ENCODE data around the gene RRAS2. TPM values are rescaled to one million over a fixed set of nuclear protein-coding genes. Genes with fewer than 3 reads are reported as not detected.
A peak's percentile ranks its signal among the peaks of the same experiment; 100 is the strongest.

Gene RRAS2
- total and polyA plus RNA-seq, 2 of the 4 experiments (the other 2 are of a cell fraction), result 85.5 to 106 TPM

DNA sequence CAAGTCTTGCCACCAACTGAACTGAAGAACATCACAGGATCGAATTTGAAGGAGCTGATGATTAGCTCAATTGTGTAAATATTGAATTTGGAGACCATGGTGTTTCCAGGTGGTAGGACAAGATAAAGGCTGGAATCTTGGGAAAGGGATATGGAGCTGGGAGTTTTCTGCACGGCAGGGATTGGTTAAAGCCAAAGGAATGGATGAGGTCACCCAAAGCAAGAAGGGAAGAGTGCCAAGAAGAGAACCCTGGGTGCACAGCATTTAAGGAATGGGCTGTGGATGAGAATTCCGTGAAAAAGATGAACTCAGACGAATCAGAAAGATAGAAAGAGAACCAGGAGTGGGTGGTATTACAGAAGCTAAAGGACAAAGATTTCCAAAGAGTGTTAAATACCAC is 29.4 kb upstream of the RRAS2 start:
- H3K4me1 ChIP-seq (ENCODE audit: control insufficient read depth, insufficient read depth, low read length), result no peaks in the 10 kb centered on the region
- intact Hi-C loops (cut with micrococcal nuclease) (no loop called here), in situ Hi-C loops (cut with MboI; ENCODE audit: low sequenced_read_pairs) (no loop called here), dilution Hi-C loops (cut with HindIII; ENCODE audit: low sequenced_read_pairs, unreplicated experiment) (no loop called here)
- ATAC-seq (ENCODE audit: low read depth) (no peak), DNase-seq (peak; percentile 51)
- H4K20me1 ChIP-seq (ENCODE audit: insufficient read depth, low read length), result no peaks in the 10 kb centered on the region
- H3K27ac ChIP-seq (ENCODE audit: insufficient read depth, low read length), result no peak overlapping the region
- 67% methylated on average over 2 of the region's 4 CpGs; no CpG with 5 or more reads in 1 of the 2 experiments for WGBS, 2 experiments (ENCODE audit: extremely low coverage in 2 of 2, insufficient read length in 1 of 2)
- H2BK5ac ChIP-seq (ENCODE audit: low read depth, low read length, poor library complexity, severe bottlenecking), result no peak overlapping the region
- no peaks in the 10 kb centered on the region for H3K36me3 ChIP-seq (ENCODE audit: control insufficient read depth, insufficient read depth, low read length)
- no peak overlapping the region for H2AFZ ChIP-seq (replicated peaks; ENCODE audit: low read length, poor library complexity)
- H3K4ac ChIP-seq (ENCODE audit: low read depth, low read length), result no peak overlapping the region
- H3K14ac ChIP-seq (replicated peaks; ENCODE audit: low read depth, low read length), result no peak overlapping the region
- ChIA-PET CTCF (no interaction called here), POLR2A (ENCODE audit: unreplicated experiment) (no interaction called here)
- no peak overlapping the region for H2BK120ac ChIP-seq (ENCODE audit: low read depth, low read length)
- H2AK9ac ChIP-seq (replicated peaks; ENCODE audit: low read depth, low read length, poor library complexity), result no peak overlapping the region
- H4K91ac ChIP-seq (ENCODE audit: insufficient read depth, low read depth, low read length), result no peak overlapping the region
- H3K18ac ChIP-seq (ENCODE audit: low read depth, low read length), result no peak overlapping the region
- H3K4me2 ChIP-seq (ENCODE audit: low read depth, low read length), result no peak overlapping the region
- H3K23ac ChIP-seq (ENCODE audit: low read depth, low read length), result no peak overlapping the region
- H3K4me3 ChIP-seq (ENCODE audit: insufficient read depth, low read depth, low read length), result no peak overlapping the region
- no peak overlapping the region for H2AK5ac ChIP-seq (ENCODE audit: low read depth, low read length)
- H4K8ac ChIP-seq (ENCODE audit: low read depth in 2 of 2, low read length in 2 of 2), result no peak overlapping the region
- no peaks in the 10 kb centered on the region for H3K79me1 ChIP-seq (ENCODE audit: low read depth in 1 of 2, low read length in 2 of 2)
- H4K5ac ChIP-seq (ENCODE audit: low read depth, low read length), result no peak overlapping the region
- no peaks in the 10 kb centered on the region for H3K27me3 ChIP-seq (ENCODE audit: control insufficient read depth, insufficient read depth, low read length)
- no peak for TF ChIP-seq CHD1 (IDR thresholded peaks at IDR 0.05; ENCODE audit: low read depth, low read length)
- no peak for TF ChIP-seq USF2 (IDR thresholded peaks at IDR 0.05; ENCODE audit: low read depth, low read length)
- TF ChIP-seq POLR2A (IDR thresholded peaks at IDR 0.05; ENCODE audit: low read depth, low read length), result no peak
- TF ChIP-seq MXI1 (IDR thresholded peaks at IDR 0.05; ENCODE audit: borderline replicate concordance, low read depth, low read length), result no peak
- TF ChIP-seq SMC3 (IDR thresholded peaks at IDR 0.05; ENCODE audit: low read depth, low read length), result no peak
- no peak for TF ChIP-seq FOS (IDR thresholded peaks at IDR 0.05; ENCODE audit: low read depth, low read length)
- no peak for TF ChIP-seq BHLHE40 (IDR thresholded peaks at IDR 0.05; ENCODE audit: low read depth, low read length)
- no peak for TF ChIP-seq RFX5 (IDR thresholded peaks at IDR 0.05; ENCODE audit: low read depth, low read length)
- TF ChIP-seq NFE2L2 (IDR thresholded peaks at IDR 0.05; ENCODE audit: low read depth, low read length), result no peak
- TF ChIP-seq, protein P1, sequence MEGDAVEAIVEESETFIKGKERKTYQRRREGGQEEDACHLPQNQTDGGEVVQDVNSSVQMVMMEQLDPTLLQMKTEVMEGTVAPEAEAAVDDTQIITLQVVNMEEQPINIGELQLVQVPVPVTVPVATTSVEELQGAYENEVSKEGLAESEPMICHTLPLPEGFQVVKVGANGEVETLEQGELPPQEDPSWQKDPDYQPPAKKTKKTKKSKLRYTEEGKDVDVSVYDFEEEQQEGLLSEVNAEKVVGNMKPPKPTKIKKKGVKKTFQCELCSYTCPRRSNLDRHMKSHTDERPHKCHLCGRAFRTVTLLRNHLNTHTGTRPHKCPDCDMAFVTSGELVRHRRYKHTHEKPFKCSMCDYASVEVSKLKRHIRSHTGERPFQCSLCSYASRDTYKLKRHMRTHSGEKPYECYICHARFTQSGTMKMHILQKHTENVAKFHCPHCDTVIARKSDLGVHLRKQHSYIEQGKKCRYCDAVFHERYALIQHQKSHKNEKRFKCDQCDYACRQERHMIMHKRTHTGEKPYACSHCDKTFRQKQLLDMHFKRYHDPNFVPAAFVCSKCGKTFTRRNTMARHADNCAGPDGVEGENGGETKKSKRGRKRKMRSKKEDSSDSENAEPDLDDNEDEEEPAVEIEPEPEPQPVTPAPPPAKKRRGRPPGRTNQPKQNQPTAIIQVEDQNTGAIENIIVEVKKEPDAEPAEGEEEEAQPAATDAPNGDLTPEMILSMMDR (conservative IDR thresholded peaks at IDR 0.05; ENCODE audit: low read depth, low read length), result no peak
- H2BK15ac ChIP-seq (ENCODE audit: low read depth, low read length), result no peak overlapping the region
- BruUV-seq (replicated peaks), result no TSS peak
- no peak overlapping the region for H2BK20ac ChIP-seq (ENCODE audit: low read depth, low read length)
- 0 out of 2 replicates have a peak, but pooled peaks cover 3% of the 10 kb centered on the region for H3K9me1 ChIP-seq (ENCODE audit: insufficient read depth, low read length)
- no peaks in the 10 kb centered on the region for H3K9me3 ChIP-seq (ENCODE audit: control insufficient read depth, insufficient read depth, low read length)
- H3K56ac ChIP-seq (ENCODE audit: extremely low read depth, insufficient read depth, low read length), result no peak overlapping the region
- H3K9ac ChIP-seq (ENCODE audit: low read depth, low read length), result no peak overlapping the region
